GM12892 (cell line): Measurements from ENCODE around the gene AFTPH.

Source experiments
- POLR2A ChIP-seq: IDR thresholded peaks from 2 replicates; pipeline ENCODE4 v1.6.1; 2011; ENCODE audit warnings: low read depth, low read length, control low read depth
- POLR2AphosphoS5 ChIP-seq: IDR thresholded peaks from 2 replicates; pipeline ENCODE4 v1.6.1; 2011; ENCODE audit warnings: low read depth, low read length, control low read depth
- TAF1 ChIP-seq: IDR thresholded peaks from 2 replicates; pipeline ENCODE4 v1.6.1; 2011; ENCODE audit warnings: low read depth, mild to moderate bottlenecking, control low read depth, low read length, borderline replicate concordance

DNA sequence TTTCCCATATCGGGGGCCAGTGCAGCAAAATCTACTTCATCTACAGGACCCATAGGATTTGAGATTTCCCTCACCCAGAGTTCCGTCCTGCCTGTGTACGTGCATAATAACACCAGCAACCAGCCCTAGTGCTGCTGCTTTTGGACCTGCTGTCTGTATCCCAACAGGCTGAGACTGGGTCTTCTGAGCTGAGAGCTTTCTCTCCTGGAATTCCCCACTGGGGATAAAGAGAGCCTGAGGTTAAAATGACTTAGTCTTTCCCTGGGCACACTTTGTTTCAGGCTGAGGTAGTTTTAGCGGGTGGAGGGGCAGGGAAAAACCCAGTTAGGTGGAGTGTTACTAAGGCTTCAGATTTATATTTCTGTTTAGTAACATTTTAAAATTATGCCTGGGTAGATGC lies 67.1 kb downstream of the AFTPH start:
- TF ChIP-seq POLR2AphosphoS5 (no peak), POLR2A (no peak), TAF1 (no peak)
